Lower leg skin (tissue), 4 donors: Measurements from ENCODE around the gene TICRR. TPM values are rescaled to one million over a fixed set of nuclear protein-coding genes. Genes with fewer than 3 reads are reported as not detected.

Experiments
- DNase-seq, 2 donors: peaks; one replicate each; pipeline ENCODE4 v3.0.0-alpha.2; 2019; ENCODE audit warnings: low spot score in 2 of 2
- H3K4me3 ChIP-seq: fragments of 200-600 bp; sonication (generic); 2 replicates; pipeline ENCODE4 v1.5.1; 2017; ENCODE audit warnings: mild to moderate bottlenecking, low read depth; ENCODE audit not compliant: poor library complexity, severe bottlenecking
- POLR2A ChIP-seq, 2 donors: fragments of 450-650 bp; IDR thresholded peaks; one replicate each; pipeline ENCODE4 v1.6.1; 2016 to 2017; ENCODE audit warnings: antibody characterized with exemption in 2 of 2, mild to moderate bottlenecking in 1 of 2, moderate library complexity in 1 of 2
- WGBS, 2 donors: methylation state at CpG; one replicate each; pipeline ENCODE4 v1.1.5; 2018; 5-methylcytosine and 5-hydroxymethylcytosine counted together
- intact Hi-C: fragments of 100-400 bp; cut with DNase I; formaldehyde crosslinking; loops from one replicate; pipeline ENCODE4 v1.15.0; 2023; ENCODE audit warnings: low total_unique reads
- total RNA-seq, 4 donors: library from RNA; depleted of rRNA; stranded (reverse); fragments of >200 nt; gene quantifications; one replicate each; pipeline ENCODE4 v1.1.0, GENCODE V29; 2016
- TF ChIP-seq, protein P1 (sequence below), 3 donors: fragments of 450-650 bp; IDR thresholded peaks; one replicate each; pipeline ENCODE4 v1.5.1; 2016; ENCODE audit warnings: antibody characterized with exemption in 3 of 3, mild to moderate bottlenecking in 3 of 3, moderate library complexity in 2 of 3

The TICRR gene
- total RNA-seq, 4 donors from 2014 or later: 0.21 to 1.2 (median 0.55) TPM

DNA sequence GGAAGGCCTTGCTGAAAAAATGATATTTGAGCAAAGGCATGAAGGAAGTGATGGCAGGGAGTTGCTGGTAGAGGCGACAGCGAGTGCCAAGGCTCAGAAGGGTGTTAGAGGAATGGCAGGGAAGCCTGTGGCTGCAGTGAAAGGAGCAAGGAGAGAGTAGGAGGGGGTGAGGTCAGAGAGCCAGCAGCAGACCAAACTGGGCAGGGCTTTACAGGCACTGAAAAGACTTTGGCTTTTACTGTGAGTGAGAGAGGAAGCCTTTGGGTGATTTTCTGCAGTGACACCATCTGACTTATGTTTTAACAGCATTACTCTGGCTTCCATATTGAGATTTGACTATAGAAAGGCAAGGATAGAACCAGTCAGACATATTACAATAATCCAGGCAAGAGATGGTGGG is 11.4 kb downstream of the TICRR start:
- H3K4me3 ChIP-seq: no peak overlapping the region
- intact Hi-C loops: no loop called here
- WGBS, 2 donors: 95 to 98% methylated on average over 2 of the region's 2 CpGs
- TF ChIP-seq POLR2A (IDR thresholded peaks at IDR 0.05): no peak
- TF ChIP-seq, protein P1, sequence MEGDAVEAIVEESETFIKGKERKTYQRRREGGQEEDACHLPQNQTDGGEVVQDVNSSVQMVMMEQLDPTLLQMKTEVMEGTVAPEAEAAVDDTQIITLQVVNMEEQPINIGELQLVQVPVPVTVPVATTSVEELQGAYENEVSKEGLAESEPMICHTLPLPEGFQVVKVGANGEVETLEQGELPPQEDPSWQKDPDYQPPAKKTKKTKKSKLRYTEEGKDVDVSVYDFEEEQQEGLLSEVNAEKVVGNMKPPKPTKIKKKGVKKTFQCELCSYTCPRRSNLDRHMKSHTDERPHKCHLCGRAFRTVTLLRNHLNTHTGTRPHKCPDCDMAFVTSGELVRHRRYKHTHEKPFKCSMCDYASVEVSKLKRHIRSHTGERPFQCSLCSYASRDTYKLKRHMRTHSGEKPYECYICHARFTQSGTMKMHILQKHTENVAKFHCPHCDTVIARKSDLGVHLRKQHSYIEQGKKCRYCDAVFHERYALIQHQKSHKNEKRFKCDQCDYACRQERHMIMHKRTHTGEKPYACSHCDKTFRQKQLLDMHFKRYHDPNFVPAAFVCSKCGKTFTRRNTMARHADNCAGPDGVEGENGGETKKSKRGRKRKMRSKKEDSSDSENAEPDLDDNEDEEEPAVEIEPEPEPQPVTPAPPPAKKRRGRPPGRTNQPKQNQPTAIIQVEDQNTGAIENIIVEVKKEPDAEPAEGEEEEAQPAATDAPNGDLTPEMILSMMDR (IDR thresholded peaks at IDR 0.05): no peak
- no peak for DNase-seq

DNA sequence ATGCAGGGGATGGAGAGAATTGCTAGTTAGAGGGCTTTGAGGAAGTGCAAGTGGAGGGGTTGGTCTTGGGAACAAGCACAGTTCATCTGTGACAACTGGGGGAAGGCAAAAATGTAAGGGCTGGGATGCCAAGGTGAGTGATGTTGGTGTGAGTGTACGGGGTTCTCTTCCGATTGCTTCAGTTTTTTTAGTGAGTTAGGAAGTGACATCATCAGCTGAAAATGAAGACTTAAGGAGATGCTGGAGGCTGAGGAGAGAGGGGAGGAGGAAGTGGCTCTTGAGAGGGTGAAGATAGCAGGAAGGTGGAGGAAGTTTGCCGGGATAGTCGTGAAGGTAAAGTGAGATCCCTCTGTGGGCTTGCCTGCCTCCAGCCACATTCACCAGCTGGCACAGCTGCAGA is 12.7 kb downstream of the TICRR start:
- 77 to 82% methylated on average over 4 of the region's 4 CpGs for WGBS, 2 donors
- intact Hi-C loops: no loop called here
- no peak overlapping the region for H3K4me3 ChIP-seq
- DNase-seq: no peak
- TF ChIP-seq, protein P1 (IDR thresholded peaks at IDR 0.05): no peak
- TF ChIP-seq POLR2A (IDR thresholded peaks at IDR 0.05): no peak

DNA sequence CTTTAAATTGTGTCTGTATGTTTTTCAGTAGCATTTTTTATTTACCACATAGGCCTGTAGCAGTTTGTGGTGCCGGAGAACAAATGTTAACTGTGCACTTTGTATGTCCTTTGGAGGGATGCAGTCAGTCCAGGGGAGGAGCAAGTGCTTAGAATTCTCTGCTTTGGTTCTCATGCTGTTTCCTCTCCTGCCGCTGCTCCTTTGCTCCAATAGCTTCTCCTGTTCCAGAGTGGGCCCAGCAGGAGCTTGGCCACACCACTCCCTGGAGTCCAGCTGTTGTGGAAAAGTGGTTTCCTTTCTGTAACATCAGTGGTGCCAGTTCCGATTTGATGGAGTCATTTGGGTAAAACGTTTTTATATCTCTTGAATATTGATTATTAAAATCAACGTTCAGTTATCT is 16.6 kb downstream of the TICRR start:
- TF ChIP-seq, protein P1 (IDR thresholded peaks at IDR 0.05): no peak
- TF ChIP-seq POLR2A (IDR thresholded peaks at IDR 0.05): no peak
- H3K4me3 ChIP-seq: no peak overlapping the region
- WGBS, 2 donors: 88 to 91% methylated on average over 5 of the region's 5 CpGs
- no peak for DNase-seq
- intact Hi-C loops: no loop called here

DNA sequence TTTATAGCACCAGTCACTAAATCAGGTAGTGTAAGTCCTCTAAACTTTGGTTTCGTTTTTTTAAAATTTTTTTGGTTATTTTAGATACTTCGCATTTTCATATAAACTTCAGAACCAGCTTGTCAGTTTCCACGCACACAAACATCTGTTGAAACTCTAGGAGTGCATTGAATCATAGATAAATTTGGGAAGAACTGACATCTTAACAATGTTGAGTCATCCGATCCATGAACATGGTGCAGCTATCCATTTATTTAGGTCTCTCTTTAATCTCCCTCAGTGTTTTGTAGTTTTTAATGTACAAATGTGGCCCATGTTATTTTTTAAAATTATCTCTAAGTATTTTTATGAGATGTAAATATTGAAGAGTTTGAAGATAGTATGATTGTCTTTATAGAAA is 17.7 kb downstream of the TICRR start:
- 95 to 96% methylated on average over 4 of the region's 4 CpGs for WGBS, 2 donors
- TF ChIP-seq, protein P1 (IDR thresholded peaks at IDR 0.05): no peak
- no peak for TF ChIP-seq POLR2A (IDR thresholded peaks at IDR 0.05)
- intact Hi-C loops: no loop called here
- H3K4me3 ChIP-seq: no peak overlapping the region
- no peak for DNase-seq

DNA sequence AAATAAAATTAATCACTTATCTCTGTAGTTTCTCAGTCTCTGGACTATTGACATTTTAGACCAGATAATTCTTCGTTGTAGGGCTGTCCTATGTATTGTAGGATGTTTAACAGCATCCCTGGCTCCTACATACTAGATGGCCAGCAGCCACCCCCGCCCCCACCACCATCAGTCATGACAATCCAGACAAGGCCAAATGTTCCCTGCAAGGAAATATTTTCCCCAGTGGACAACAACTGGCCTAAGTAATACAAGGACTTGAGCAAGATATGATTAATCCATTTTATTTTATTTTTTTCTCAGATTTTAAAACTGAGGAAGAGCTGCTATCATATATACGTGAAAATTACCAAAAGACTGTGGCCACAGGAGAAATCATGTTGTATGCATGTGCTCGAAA is 23.8 kb downstream of the TICRR start:
- 96 to 97% methylated on average over 4 of the region's 4 CpGs for WGBS, 2 donors
- intact Hi-C loops: no loop called here
- H3K4me3 ChIP-seq: no peak overlapping the region

DNA sequence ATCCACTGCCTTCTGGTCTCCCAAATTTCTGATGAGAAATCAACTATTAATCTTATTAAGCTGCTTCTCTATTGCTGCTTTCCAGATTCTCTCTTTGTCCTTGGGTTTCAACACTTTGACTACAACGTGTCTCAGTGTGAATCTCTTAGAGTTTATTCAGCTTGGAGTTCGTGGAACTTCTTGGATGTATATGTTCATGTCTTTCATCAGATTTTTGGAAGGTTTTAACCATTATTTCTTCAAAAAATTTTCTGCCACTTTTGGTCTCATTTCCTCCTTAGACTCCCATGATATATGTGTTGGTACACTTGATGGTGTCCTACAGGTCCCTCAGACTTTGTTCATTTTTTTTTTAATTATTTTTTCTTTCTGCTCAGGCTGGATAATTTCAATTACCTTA is 36.0 kb downstream of the TICRR start:
- TF ChIP-seq, protein P1 (IDR thresholded peaks at IDR 0.05): no peak
- no peak for TF ChIP-seq POLR2A (IDR thresholded peaks at IDR 0.05)
- WGBS, 2 donors: 96 to 97% methylated on average over 2 of the region's 2 CpGs
- no peak overlapping the region for H3K4me3 ChIP-seq
- no peak for DNase-seq
- intact Hi-C loops: no loop called here

More for the DNA sequence above, 23.8 kb downstream of the TICRR start:
- no peak for TF ChIP-seq POLR2A (IDR thresholded peaks at IDR 0.05)
- TF ChIP-seq, protein P1 (IDR thresholded peaks at IDR 0.05): no peak
- DNase-seq: no peak
